Immature natural killer cell (primary cell): ENCODE measurements around the gene CHST11. TPM values are rescaled to one million over a fixed set of nuclear protein-coding genes. Genes with fewer than 3 reads are reported as not detected.

Experiments used
- DNase-seq, 3 donors: peaks; one replicate each; pipeline ENCODE4 v3.0.0; 2022; ENCODE audit warnings: mixed read lengths in 1 of 3
- H3K27ac Mint-ChIP-seq, 6 donors: one replicate each; pipeline ENCODE4 v1.8.0; 2020; ENCODE audit warnings: mixed read lengths in 6 of 6, mild to moderate bottlenecking in 5 of 6, inconsistent platforms in 4 of 6, moderate library complexity in 3 of 6
- H3K27me3 Mint-ChIP-seq, 3 donors: one replicate each; pipeline ENCODE4 v1.8.0; 2020 to 2021; ENCODE audit warnings: low read depth in 3 of 3, mild to moderate bottlenecking in 3 of 3, mixed read lengths in 3 of 3, moderate library complexity in 3 of 3, inconsistent platforms in 1 of 3
- H3K36me3 Mint-ChIP-seq, 3 donors: one replicate each; pipeline ENCODE4 v1.8.0; 2020; ENCODE audit warnings: mixed read lengths in 3 of 3, inconsistent platforms in 2 of 3, mild to moderate bottlenecking in 2 of 3
- H3K4me1 Mint-ChIP-seq, 2 donors: one replicate each; pipeline ENCODE4 v1.8.0; 2020; ENCODE audit warnings: inconsistent platforms in 2 of 2, mild to moderate bottlenecking in 2 of 2, mixed read lengths in 2 of 2, moderate library complexity in 1 of 2
- H3K4me3 Mint-ChIP-seq, 5 donors: one replicate each; pipeline ENCODE4 v1.8.0; 2020; ENCODE audit warnings: mild to moderate bottlenecking in 5 of 5, mixed read lengths in 5 of 5, inconsistent platforms in 3 of 5, moderate library complexity in 3 of 5
- H3K9me3 Mint-ChIP-seq, 6 donors: one replicate each; pipeline ENCODE4 v1.8.0; 2020; ENCODE audit warnings: mild to moderate bottlenecking in 6 of 6, mixed read lengths in 6 of 6, inconsistent platforms in 4 of 6, moderate library complexity in 3 of 6
- polyA plus RNA-seq, 3 donors: library from polyadenylated mRNA; unstranded; fragments of 300-500 nt; fragmentation: Illumina TruSeq; gene quantifications; one replicate each; pipeline ENCODE4 v1.2.3, GENCODE V29; 2021

The CHST11 gene
- polyA plus RNA-seq, 3 donors from 2014 or later: 42.5 to 90.1 (median 78.4) TPM

- Mint-ChIP-seq H3K4me1 (peaks cover 93 to 97% of the 10 kb centered on the region in 2 donors), H3K9me3 (no peaks in the 10 kb centered on the region), H3K27ac (peak overlapping the region; percentile 29 to 81 (median 65)), H3K36me3 (peaks cover 7 to 27% (median 22%) of the 10 kb centered on the region in 3 donors), H3K4me3 (peak overlapping the region in 3 of 5 donors; percentile 11 to 36 (median 18)), H3K27me3 (peaks cover 1 to 10% (median 2%) of the 10 kb centered on the region in 3 donors)
- DNase-seq: no peak
Measured at GRCh38 chr12:104480826-104481440, 24.2 kb downstream of the CHST11 start.

- Mint-ChIP-seq H3K36me3 (peaks cover 7 to 27% (median 22%) of the 10 kb centered on the region in 3 donors), H3K4me1 (peaks cover 96 to 100% of the 10 kb centered on the region in 2 donors), H3K9me3 (no peaks in the 10 kb centered on the region), H3K4me3 (peak overlapping the region in 2 of 5 donors; percentile 18 to 43), H3K27ac (peak overlapping the region; percentile 29 to 87 (median 66)), H3K27me3 (peaks cover 2 to 10% (median 2%) of the 10 kb centered on the region in 3 donors)
- DNase-seq: no peak
Measured at GRCh38 chr12:104482113-104482512, 25.4 kb downstream of the CHST11 start.

GRCh38 chr12:104482748-104483147 is 26.0 kb downstream of the CHST11 start:
- Mint-ChIP-seq H3K27ac (peak overlapping the region; percentile 55 to 87 (median 72)), H3K4me3 (peak overlapping the region in 3 of 5 donors; percentile 10 to 43 (median 25)), H3K36me3 (peaks cover 7 to 27% (median 22%) of the 10 kb centered on the region in 3 donors), H3K9me3 (no peaks in the 10 kb centered on the region), H3K27me3 (peaks cover 2 to 10% (median 2%) of the 10 kb centered on the region in 3 donors), H3K4me1 (peaks cover 96 to 100% of the 10 kb centered on the region in 2 donors)
- DNase-seq: no peak

- H3K27ac Mint-ChIP-seq: peak overlapping the region in 5 of 6 donors; percentile 17 to 84 (median 25)
- peaks cover 91 to 96% of the 10 kb centered on the region in 2 donors for H3K4me1 Mint-ChIP-seq
- H3K36me3 Mint-ChIP-seq: peaks cover 7 to 27% (median 22%) of the 10 kb centered on the region in 3 donors
- H3K27me3 Mint-ChIP-seq: peaks cover 2 to 4% (median 2%) of the 10 kb centered on the region in 3 donors
- H3K9me3 Mint-ChIP-seq: no peaks in the 10 kb centered on the region
- no peak for DNase-seq
- H3K4me3 Mint-ChIP-seq: peak overlapping the region in 2 of 5 donors; percentile 11 to 21
Measured at GRCh38 chr12:104484079-104484478, 27.3 kb downstream of the CHST11 start.

GRCh38 chr12:104485651-104486362 is 29.1 kb downstream of the CHST11 start:
- peak in 2 of 3 donors; percentile 38 to 45 for DNase-seq
- H3K9me3 Mint-ChIP-seq: no peaks in the 10 kb centered on the region
- peaks cover 7 to 27% (median 22%) of the 10 kb centered on the region in 3 donors for H3K36me3 Mint-ChIP-seq
- peak overlapping the region; percentile 31 to 90 (median 74) for H3K27ac Mint-ChIP-seq
- peak overlapping the region; percentile 51 to 75 (median 72) for H3K4me3 Mint-ChIP-seq
- peaks cover 88 to 92% of the 10 kb centered on the region in 2 donors for H3K4me1 Mint-ChIP-seq
- H3K27me3 Mint-ChIP-seq: peaks cover 1 to 2% (median 2%) of the 10 kb centered on the region in 3 donors

GRCh38 chr12:104486363-104486750 is 29.6 kb downstream of the CHST11 start:
- H3K27ac Mint-ChIP-seq: peak overlapping the region in 5 of 6 donors; percentile 31 to 90 (median 77)
- peaks cover 88 to 92% of the 10 kb centered on the region in 2 donors for H3K4me1 Mint-ChIP-seq
- H3K27me3 Mint-ChIP-seq: peaks cover 1 to 2% (median 2%) of the 10 kb centered on the region in 3 donors
- H3K4me3 Mint-ChIP-seq: peak overlapping the region; percentile 5 to 62 (median 30)
- no peak for DNase-seq
- peaks cover 3 to 23% (median 18%) of the 10 kb centered on the region in 3 donors for H3K36me3 Mint-ChIP-seq
- no peaks in the 10 kb centered on the region for H3K9me3 Mint-ChIP-seq

GRCh38 chr12:104486943-104487819 is 30.4 kb downstream of the CHST11 start:
- no peak for DNase-seq
- H3K36me3 Mint-ChIP-seq: peaks cover 0 to 16% (median 12%) of the 10 kb centered on the region in 3 donors
- peaks cover 1 to 2% (median 2%) of the 10 kb centered on the region in 3 donors for H3K27me3 Mint-ChIP-seq
- peak overlapping the region; percentile 42 to 79 (median 71) for H3K27ac Mint-ChIP-seq
- H3K4me1 Mint-ChIP-seq: peaks cover 89 to 92% of the 10 kb centered on the region in 2 donors
- no peaks in the 10 kb centered on the region for H3K9me3 Mint-ChIP-seq
- H3K4me3 Mint-ChIP-seq: peak overlapping the region in 2 of 5 donors; percentile 24 to 25

GRCh38 chr12:104488374-104488773 is 31.6 kb downstream of the CHST11 start:
- Mint-ChIP-seq H3K27ac (peak overlapping the region in 3 of 6 donors; percentile 3 to 25 (median 3)), H3K27me3 (peaks cover 0 to 2% (median 0%) of the 10 kb centered on the region in 3 donors), H3K9me3 (no peaks in the 10 kb centered on the region), H3K36me3 (peaks cover 0 to 9% (median 6%) of the 10 kb centered on the region in 3 donors), H3K4me1 (peaks cover 90 to 92% of the 10 kb centered on the region in 2 donors), H3K4me3 (peak overlapping the region in 1 of 5 donors; percentile 8)
- no peak for DNase-seq

GRCh38 chr12:104490186-104490585 is 33.4 kb downstream of the CHST11 start:
- H3K4me3 Mint-ChIP-seq: peak overlapping the region in 4 of 5 donors; percentile 3 to 73 (median 34)
- H3K9me3 Mint-ChIP-seq: no peaks in the 10 kb centered on the region
- H3K27me3 Mint-ChIP-seq: peaks cover 0 to 2% (median 0%) of the 10 kb centered on the region in 3 donors
- peaks cover 89 to 92% of the 10 kb centered on the region in 2 donors for H3K4me1 Mint-ChIP-seq
- no peak for DNase-seq
- peaks cover 0 to 3% (median 0%) of the 10 kb centered on the region in 3 donors for H3K36me3 Mint-ChIP-seq
- peak overlapping the region; percentile 41 to 83 (median 76) for H3K27ac Mint-ChIP-seq

GRCh38 chr12:104490850-104491249 is 34.1 kb downstream of the CHST11 start:
- Mint-ChIP-seq H3K27me3 (peaks cover 0 to 1% (median 0%) of the 10 kb centered on the region in 3 donors), H3K4me1 (peaks cover 86 to 92% of the 10 kb centered on the region in 2 donors), H3K27ac (peak overlapping the region; percentile 41 to 83 (median 72)), H3K36me3 (peaks cover 0 to 3% (median 0%) of the 10 kb centered on the region in 3 donors), H3K4me3 (peak overlapping the region; percentile 10 to 73 (median 34)), H3K9me3 (no peaks in the 10 kb centered on the region)
- DNase-seq: no peak

GRCh38 chr12:104493496-104493895 is 36.7 kb downstream of the CHST11 start:
- DNase-seq: no peak

GRCh38 chr12:104494137-104494792 is 37.5 kb downstream of the CHST11 start:
- H3K27ac Mint-ChIP-seq: peak overlapping the region; percentile 79 to 96 (median 94)
- no peaks in the 10 kb centered on the region for H3K9me3 Mint-ChIP-seq
- peak overlapping the region; percentile 69 to 81 (median 76) for H3K4me3 Mint-ChIP-seq
- peaks cover 0 to 3% (median 0%) of the 10 kb centered on the region in 3 donors for H3K36me3 Mint-ChIP-seq
- peak in 1 of 3 donors; percentile 26 for DNase-seq
- H3K4me1 Mint-ChIP-seq: peaks cover 89 to 98% of the 10 kb centered on the region in 2 donors
- no peaks in the 10 kb centered on the region for H3K27me3 Mint-ChIP-seq

More at GRCh38 chr12:104493496-104493895, 36.7 kb downstream of the CHST11 start:
- peaks cover 84 to 92% of the 10 kb centered on the region in 2 donors for H3K4me1 Mint-ChIP-seq
- H3K27me3 Mint-ChIP-seq: no peaks in the 10 kb centered on the region
- peak overlapping the region in 4 of 5 donors; percentile 72 to 81 (median 76) for H3K4me3 Mint-ChIP-seq
- H3K9me3 Mint-ChIP-seq: no peaks in the 10 kb centered on the region
- peak overlapping the region; percentile 79 to 96 (median 94) for H3K27ac Mint-ChIP-seq
- H3K36me3 Mint-ChIP-seq: peaks cover 0 to 3% (median 0%) of the 10 kb centered on the region in 3 donors
